HEK293T (cell line): ENCODE results near the gene NOXA1.

Experiments used
- ELF4 ChIP-seq: fragments of 450-650 bp; IDR thresholded peaks from 2 replicates; pipeline ENCODE4 v1.6.1; 2017; ENCODE audit warnings: antibody characterized with exemption
- FOXM1 ChIP-seq: fragments of 450-650 bp; IDR thresholded peaks from 2 replicates; pipeline ENCODE4 v1.6.1; 2017; ENCODE audit warnings: mild to moderate bottlenecking, borderline replicate concordance
- LEF1 ChIP-seq: fragments of 450-650 bp; IDR thresholded peaks from 2 replicates; pipeline ENCODE4 v1.6.1; 2017; ENCODE audit warnings: mild to moderate bottlenecking, borderline replicate concordance
- NFRKB ChIP-seq: fragments of 450-650 bp; IDR thresholded peaks from 2 replicates; pipeline ENCODE4 v1.6.1; 2016; ENCODE audit warnings: mild to moderate bottlenecking, moderate library complexity
- PKNOX1 ChIP-seq: fragments of 450-650 bp; IDR thresholded peaks from 2 replicates; pipeline ENCODE4 v1.6.1; 2016

DNA sequence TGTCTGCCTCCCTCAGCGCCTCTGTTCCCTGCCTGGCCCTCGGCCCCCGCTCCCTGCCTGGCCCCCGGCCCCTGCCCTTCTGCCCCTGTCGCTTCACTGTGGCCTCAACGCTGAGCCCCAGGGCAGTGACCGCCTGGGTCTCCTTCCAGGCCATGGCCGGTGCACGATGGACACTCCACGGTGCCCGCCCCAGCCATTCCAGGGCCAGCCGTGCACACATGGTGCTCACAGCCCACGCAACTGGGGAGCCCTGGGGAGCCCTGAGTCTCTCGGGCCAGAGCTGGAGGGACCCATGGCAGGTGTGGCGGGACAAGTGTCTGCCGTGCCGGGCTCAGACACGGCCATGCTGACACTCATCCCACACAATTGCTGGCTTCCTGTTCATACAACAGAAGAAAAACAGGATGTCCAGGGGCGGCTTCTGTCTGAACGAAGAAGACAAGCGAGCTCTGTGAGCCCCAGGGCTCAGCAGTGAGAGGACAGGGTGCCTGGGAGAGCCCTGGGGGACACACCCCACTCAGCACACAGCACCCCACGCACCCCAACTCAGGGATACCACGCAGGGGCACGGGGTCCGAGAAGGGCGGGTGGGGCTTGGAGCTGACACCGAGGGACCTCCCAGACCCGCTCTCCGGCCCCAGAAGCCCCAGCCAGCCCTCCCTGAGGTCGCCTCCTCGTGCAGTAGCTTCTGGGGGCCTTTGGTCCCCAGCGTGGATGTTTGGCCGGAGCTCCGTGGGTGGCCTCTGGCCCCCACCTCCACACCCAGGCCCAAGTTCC is 35.9 kb upstream of the NOXA1 start:
- TF ChIP-seq LEF1 (no peak), FOXM1 (no peak), ELF4 (no peak), PKNOX1 (no peak), NFRKB (no peak)
